ENCODE results near the gene COL8A1.
A peak's percentile ranks its signal among the peaks of the same experiment; 100 is the strongest.
"Not testable (repeated sequence)": the region's sequence is repeated elsewhere in the genome, so short reads cannot be mapped to it uniquely, and the experiment has no call there.

Gene COL8A1

DNA sequence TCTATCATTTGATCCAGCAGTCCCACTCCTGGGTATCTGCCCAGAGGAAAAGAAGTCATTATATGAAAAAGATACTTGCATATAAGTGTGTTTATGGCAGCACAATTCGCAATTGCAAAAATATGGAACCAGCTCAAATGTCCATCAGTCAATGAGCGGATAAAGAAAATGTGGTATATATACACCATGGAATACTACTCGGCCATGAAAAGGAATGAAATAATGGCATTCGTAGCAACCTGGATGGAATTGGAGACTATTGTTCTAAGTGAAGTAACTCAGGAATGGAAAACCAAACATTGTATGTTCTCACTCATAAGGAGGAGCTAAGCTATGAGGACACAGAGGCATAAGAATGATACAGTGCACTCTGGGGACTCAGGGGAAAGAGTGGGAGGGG is 203.6 kb downstream of the COL8A1 start:
- not testable (repeated sequence) for ATAC-seq (replicated peaks); H3K27ac Mint-ChIP-seq; H3K4me3 Mint-ChIP-seq; H3K36me3 Mint-ChIP-seq; H3K27me3 Mint-ChIP-seq; H3K9me3 Mint-ChIP-seq; DNase-seq
- H3K4me1 Mint-ChIP-seq, result peaks cover 13 to 42% of the 10 kb centered on the region in 2 donors

DNA sequence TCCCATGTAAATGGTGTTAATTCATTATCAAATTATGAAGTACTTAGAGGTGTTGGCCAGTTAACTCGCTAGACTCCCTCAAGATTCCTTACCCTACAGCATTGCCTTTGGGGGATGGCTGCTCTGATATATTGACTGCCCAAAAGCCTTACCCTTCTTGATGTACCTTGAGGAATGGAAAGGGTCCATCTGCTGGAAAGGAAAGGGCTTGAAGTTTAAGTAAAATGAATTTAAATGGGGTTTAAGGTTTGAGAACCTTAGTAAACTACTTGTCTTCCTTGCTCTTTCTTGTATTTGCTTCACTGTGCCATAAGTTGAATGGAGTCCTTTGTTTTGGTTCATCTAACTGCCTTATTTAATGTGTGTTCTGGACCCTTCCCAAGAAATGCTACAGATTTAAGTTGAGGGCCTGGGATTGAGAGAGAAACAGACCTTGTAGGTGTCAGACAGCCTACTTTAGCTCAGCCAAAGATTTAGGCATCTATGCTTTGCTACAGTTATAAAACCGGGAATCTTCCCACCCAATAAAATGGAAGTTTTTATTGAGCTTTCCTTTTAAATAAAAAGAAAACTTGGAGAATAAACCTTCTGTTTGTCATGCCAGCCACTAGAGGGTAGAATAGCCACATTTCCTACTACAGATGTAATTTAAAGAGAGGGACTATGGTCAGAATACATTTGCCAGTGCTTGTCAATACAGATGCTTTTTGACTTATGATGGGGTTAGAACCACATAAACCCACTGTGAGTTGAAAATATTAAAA is 204.6 kb downstream of the COL8A1 start:
- H3K9me3 Mint-ChIP-seq, result peaks cover 0 to 1% of the 10 kb centered on the region in 2 donors
- no peak overlapping the region for H3K4me3 Mint-ChIP-seq
- peaks cover 15 to 46% of the 10 kb centered on the region in 2 donors for H3K4me1 Mint-ChIP-seq
- peak; percentile 65 to 68 for ATAC-seq (replicated peaks)
- DNase-seq, result no peak
- H3K27ac Mint-ChIP-seq, result no peak overlapping the region
- H3K36me3 Mint-ChIP-seq, result peaks cover 3 to 4% of the 10 kb centered on the region in 2 donors
- no peaks in the 10 kb centered on the region for H3K27me3 Mint-ChIP-seq

GRCh38 chr3:99843590-99844258 is 205.3 kb downstream of the COL8A1 start:
- H3K9me3 Mint-ChIP-seq, result peaks cover 0 to 1% of the 10 kb centered on the region in 2 donors
- no peak overlapping the region for H3K27ac Mint-ChIP-seq
- peak in 1 of 2 donors; percentile 22 for ATAC-seq (replicated peaks)
- DNase-seq, result no peak
- H3K27me3 Mint-ChIP-seq, result no peaks in the 10 kb centered on the region
- H3K4me3 Mint-ChIP-seq, result no peak overlapping the region
- peaks cover 3 to 4% of the 10 kb centered on the region in 2 donors for H3K36me3 Mint-ChIP-seq
- peaks cover 18 to 46% of the 10 kb centered on the region in 2 donors for H3K4me1 Mint-ChIP-seq

- DNase-seq (no peak), ATAC-seq (replicated peaks) (peak in 1 of 2 donors; percentile 19)
- H3K4me1 Mint-ChIP-seq, result peaks cover 16 to 46% of the 10 kb centered on the region in 2 donors
- H3K9me3 Mint-ChIP-seq, result peaks cover 0 to 1% of the 10 kb centered on the region in 2 donors
- peaks cover 0 to 4% of the 10 kb centered on the region in 2 donors for H3K36me3 Mint-ChIP-seq
- H3K27ac Mint-ChIP-seq, result peak overlapping the region; percentile 9
- H3K4me3 Mint-ChIP-seq, result peak overlapping the region in 1 of 2 donors; percentile 52
- H3K27me3 Mint-ChIP-seq, result no peaks in the 10 kb centered on the region
Measured at GRCh38 chr3:99845331-99845730, 206.9 kb downstream of the COL8A1 start.

- no peak overlapping the region for H3K4me3 Mint-ChIP-seq
- peaks cover 0 to 1% of the 10 kb centered on the region in 2 donors for H3K9me3 Mint-ChIP-seq
- H3K36me3 Mint-ChIP-seq, result peaks cover 0 to 4% of the 10 kb centered on the region in 2 donors
- ATAC-seq (replicated peaks) (no peak), DNase-seq (no peak)
- H3K27ac Mint-ChIP-seq, result no peak overlapping the region
- H3K27me3 Mint-ChIP-seq, result no peaks in the 10 kb centered on the region
- H3K4me1 Mint-ChIP-seq, result peaks cover 16 to 46% of the 10 kb centered on the region in 2 donors
Measured at GRCh38 chr3:99845999-99846398, 207.6 kb downstream of the COL8A1 start.

DNA sequence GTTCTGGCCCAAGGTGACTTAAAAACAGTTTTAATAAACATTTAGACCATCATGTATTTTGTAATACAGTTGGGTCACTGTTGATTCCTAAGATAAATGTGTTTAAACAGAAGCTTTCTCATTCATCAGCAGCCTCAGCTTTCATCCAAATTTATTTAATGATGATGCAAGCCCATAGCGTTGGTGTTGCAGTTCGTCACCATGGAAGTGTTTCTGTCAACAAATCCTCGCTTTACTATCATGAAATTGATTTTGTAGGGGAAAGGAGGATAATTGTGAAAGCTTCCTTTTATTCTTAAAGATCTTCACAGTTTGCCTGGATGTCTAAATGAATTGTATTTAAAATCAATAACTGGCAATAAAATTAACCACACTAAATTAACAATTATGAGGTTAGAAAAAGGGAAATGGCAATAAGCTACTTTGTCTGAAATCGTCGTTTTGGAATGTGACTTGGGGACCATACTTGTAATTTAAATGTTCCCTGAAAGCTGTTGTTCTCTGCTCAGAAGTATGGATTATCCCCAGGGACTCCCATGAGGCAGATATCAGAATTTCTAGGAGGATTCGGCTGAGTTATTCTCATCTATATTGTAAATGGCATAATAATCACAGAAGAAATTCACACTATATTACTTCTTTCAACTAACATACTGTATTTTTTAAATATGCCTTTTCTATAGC is 208.2 kb downstream of the COL8A1 start:
- no peak overlapping the region for H3K27ac Mint-ChIP-seq

DNA sequence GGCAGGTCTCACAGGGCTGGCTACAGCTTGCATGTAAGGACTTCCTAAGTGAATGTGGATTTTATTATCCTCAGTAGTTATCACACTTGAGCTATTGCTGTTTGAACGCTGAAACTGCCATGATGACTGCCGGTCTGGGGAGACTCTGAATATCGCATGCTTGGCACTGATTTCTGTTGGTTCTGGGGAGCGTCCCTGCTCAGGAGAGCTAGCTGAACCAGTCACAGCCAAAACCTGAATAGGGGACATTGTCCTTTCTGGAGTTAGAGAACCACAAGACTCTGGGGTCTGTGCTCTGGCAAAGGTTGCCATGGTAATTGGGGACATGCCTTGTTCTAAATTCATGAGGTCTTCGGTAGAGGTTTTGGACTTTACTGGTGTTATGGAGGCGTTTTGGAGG is 210.0 kb downstream of the COL8A1 start:
- Mint-ChIP-seq H3K27me3 (no peaks in the 10 kb centered on the region), H3K4me3 (no peak overlapping the region), H3K9me3 (peaks cover 0 to 1% of the 10 kb centered on the region in 2 donors), H3K4me1 (peaks cover 16 to 40% of the 10 kb centered on the region in 2 donors), H3K27ac (no peak overlapping the region), H3K36me3 (peaks cover 0 to 4% of the 10 kb centered on the region in 2 donors)
- ATAC-seq (replicated peaks) (no peak), DNase-seq (no peak)

More for the DNA sequence above, 208.2 kb downstream of the COL8A1 start:
- DNase-seq (no peak), ATAC-seq (replicated peaks) (no peak)
- H3K4me3 Mint-ChIP-seq, result no peak overlapping the region
- H3K36me3 Mint-ChIP-seq, result peaks cover 0 to 4% of the 10 kb centered on the region in 2 donors
- H3K27me3 Mint-ChIP-seq, result no peaks in the 10 kb centered on the region
- H3K4me1 Mint-ChIP-seq, result peaks cover 16 to 46% of the 10 kb centered on the region in 2 donors
- H3K9me3 Mint-ChIP-seq, result peaks cover 0 to 1% of the 10 kb centered on the region in 2 donors

Measured in stimulated activated naive B cell treated with anti-CD40 and anti-IgM and Interleukin-4, amounts not matched to agents 10 μg/mL and 1 μg/mL and 100 μg/mL, for 72 hours (primary cell).